Loucy (cell line): ENCODE measurements around the gene DPCD.

Experiments used
- H2AFZ ChIP-seq: fragments of 200-600 bp; sonication (generic); 2 replicates; pipeline ENCODE4 v1.6.0; 2016; ENCODE audit warnings: antibody characterized with exemption, mild to moderate bottlenecking, low read length, moderate library complexity
- H3F3A ChIP-seq: fragments of 200-600 bp; 2 replicates; pipeline ENCODE4 v1.6.0; 2016; ENCODE audit warnings: antibody characterized with exemption, low read depth, mild to moderate bottlenecking
- H3K27me3 ChIP-seq: fragments of 200-600 bp; sonication (generic); 2 replicates; pipeline ENCODE4 v1.6.1; 2014; ENCODE audit warnings: low read length, mild to moderate bottlenecking; ENCODE audit not compliant: insufficient read depth, poor library complexity, severe bottlenecking
- H3K36me3 ChIP-seq: fragments of 200-600 bp; sonication (generic); 2 replicates; pipeline ENCODE4 v1.6.1; 2016; ENCODE audit warnings: low read length; ENCODE audit not compliant: insufficient read depth
- H3K4me1 ChIP-seq: fragments of 200-600 bp; sonication (generic); 2 replicates; pipeline ENCODE4 v1.5.1; 2014; ENCODE audit warnings: low read length, mild to moderate bottlenecking; ENCODE audit not compliant: insufficient read depth, poor library complexity, severe bottlenecking
- H3K4me2 ChIP-seq: fragments of 200-600 bp; sonication (generic); 2 replicates; pipeline ENCODE4 v1.6.0; 2014; ENCODE audit warnings: antibody characterized with exemption, low read length, low read depth, mild to moderate bottlenecking; ENCODE audit not compliant: poor library complexity, severe bottlenecking
- H3K4me3 ChIP-seq: fragments of 200-600 bp; sonication (generic); 2 replicates; pipeline ENCODE4 v1.5.1; 2014; ENCODE audit warnings: low read length, mild to moderate bottlenecking, mixed read lengths; ENCODE audit not compliant: poor library complexity, severe bottlenecking
- H3K79me2 ChIP-seq: fragments of 200-600 bp; sonication (generic); 2 replicates; pipeline ENCODE4 v1.6.1; 2014; ENCODE audit warnings: low read length; ENCODE audit not compliant: insufficient read depth
- H3K9ac ChIP-seq: fragments of 200-600 bp; sonication (generic); 2 replicates; pipeline ENCODE4 v1.6.0; 2014; ENCODE audit warnings: mild to moderate bottlenecking, low read depth, low read length, moderate library complexity; ENCODE audit not compliant: poor library complexity, severe bottlenecking
- H3K9me2 ChIP-seq: fragments of 200-600 bp; sonication (generic); replicated peaks from 2 replicates; pipeline ENCODE4 v1.6.1; 2016; ENCODE audit warnings: low read depth, low read length, mixed read lengths
- H3K9me3 ChIP-seq: fragments of 200-600 bp; sonication (generic); 2 replicates; pipeline ENCODE4 v1.6.1; 2014; ENCODE audit warnings: mild to moderate bottlenecking, antibody characterized with exemption, low read length, low read depth; ENCODE audit not compliant: insufficient read depth
- H4K20me1 ChIP-seq: fragments of 200-600 bp; sonication (generic); 2 replicates; pipeline ENCODE4 v1.6.0; 2014; ENCODE audit warnings: antibody characterized with exemption, low read length, mild to moderate bottlenecking; ENCODE audit not compliant: insufficient read depth, poor library complexity, severe bottlenecking
- CTCF ChIP-seq: fragments of 200-600 bp; sonication (generic); conservative IDR thresholded peaks from 2 replicates; pipeline ENCODE4 v1.5.1; 2014; ENCODE audit warnings: mild to moderate bottlenecking, antibody characterized with exemption, low read length
- EZH2phosphoT487 ChIP-seq: fragments of 200-600 bp; IDR thresholded peaks from 2 replicates; pipeline ENCODE4 v1.6.1; 2018; ENCODE audit warnings: antibody characterized with exemption, mild to moderate bottlenecking, moderate library complexity, borderline replicate concordance

DPCD gene

GRCh38 chr10:101575091-101575490 is 13.0 kb upstream of the DPCD start:
- H3K79me2 ChIP-seq: no peaks in the 10 kb centered on the region
- peaks cover 6% of the 10 kb centered on the region for H3K4me1 ChIP-seq
- H3K36me3 ChIP-seq: no peaks in the 10 kb centered on the region; the same call in 1 of the 2 replicates
- no peak overlapping the region for H2AFZ ChIP-seq
- no peaks in the 10 kb centered on the region for H3F3A ChIP-seq
- H3K4me2 ChIP-seq: no peak overlapping the region
- no peak overlapping the region for H3K4me3 ChIP-seq
- no peaks in the 10 kb centered on the region for H3K9me3 ChIP-seq
- H4K20me1 ChIP-seq: no peaks in the 10 kb centered on the region
- H3K9me2 ChIP-seq: no peaks in the 10 kb centered on the region
- no peaks in the 10 kb centered on the region for H3K27me3 ChIP-seq
- H3K9ac ChIP-seq: no peak overlapping the region
- TF ChIP-seq EZH2phosphoT487: no peak
- no peak for TF ChIP-seq CTCF

GRCh38 chr10:101575580-101576210 is 12.4 kb upstream of the DPCD start:
- no peak overlapping the region for H3K4me2 ChIP-seq

DNA sequence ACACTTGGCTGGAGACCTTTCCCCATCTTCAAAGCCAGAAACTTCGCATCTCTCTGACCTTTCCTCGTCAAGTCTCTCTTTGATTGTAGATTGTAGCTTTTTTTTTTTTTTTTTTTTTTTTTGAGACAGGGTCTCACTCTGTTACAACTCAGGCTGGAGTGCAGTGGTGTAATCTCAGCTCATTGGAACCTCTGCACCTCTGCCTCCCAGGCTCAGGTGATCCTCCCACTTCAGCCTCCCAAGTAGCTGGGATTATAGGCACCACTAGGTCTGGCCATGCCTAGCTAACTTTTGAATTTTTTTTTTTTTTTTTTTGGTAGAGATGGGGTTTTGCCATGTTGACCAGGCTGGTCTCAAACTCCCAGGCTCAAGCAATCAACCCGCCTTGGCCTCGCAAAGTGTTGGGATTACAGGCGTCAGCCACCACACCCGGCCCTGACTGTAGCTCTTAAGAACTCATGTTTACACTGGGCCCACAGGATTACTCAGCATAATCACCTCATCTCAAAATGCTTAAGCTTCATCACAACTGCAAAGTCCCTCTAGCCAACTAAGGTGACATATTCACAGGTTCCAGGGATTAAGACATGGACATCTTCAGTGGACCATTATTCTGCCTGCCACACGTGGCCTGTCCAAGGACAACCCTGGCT is 11.8 kb upstream of the DPCD start:
- no peaks in the 10 kb centered on the region for H3K9me2 ChIP-seq
- H3K9me3 ChIP-seq: no peaks in the 10 kb centered on the region
- H3K9ac ChIP-seq: no peak overlapping the region
- H3K36me3 ChIP-seq: no peaks in the 10 kb centered on the region; the same call in 1 of the 2 replicates
- no peaks in the 10 kb centered on the region for H3F3A ChIP-seq
- TF ChIP-seq CTCF (no peak), EZH2phosphoT487 (no peak)
- no peaks in the 10 kb centered on the region for H3K79me2 ChIP-seq
- no peak overlapping the region for H3K4me3 ChIP-seq
- no peak overlapping the region for H3K4me2 ChIP-seq
- H3K27me3 ChIP-seq: no peaks in the 10 kb centered on the region
- no peak overlapping the region for H2AFZ ChIP-seq
- no peaks in the 10 kb centered on the region for H3K4me1 ChIP-seq
- no peaks in the 10 kb centered on the region for H4K20me1 ChIP-seq

More at GRCh38 chr10:101575580-101576210, 12.4 kb upstream of the DPCD start:
- H4K20me1 ChIP-seq: no peaks in the 10 kb centered on the region
- H3K9ac ChIP-seq: no peak overlapping the region
- no peak for TF ChIP-seq EZH2phosphoT487
- TF ChIP-seq CTCF: no peak
- no peaks in the 10 kb centered on the region for H3K9me2 ChIP-seq
- no peaks in the 10 kb centered on the region for H3K27me3 ChIP-seq
- H3K36me3 ChIP-seq: no peaks in the 10 kb centered on the region; the same call in 1 of the 2 replicates
- no peaks in the 10 kb centered on the region for H3K9me3 ChIP-seq
- no peaks in the 10 kb centered on the region for H3F3A ChIP-seq
- H2AFZ ChIP-seq: no peak overlapping the region
- H3K4me3 ChIP-seq: no peak overlapping the region
- no peaks in the 10 kb centered on the region for H3K79me2 ChIP-seq
- H3K4me1 ChIP-seq: peaks cover 2% of the 10 kb centered on the region
